Measurements from ENCODE around the gene BCR.

The BCR gene

GRCh38 chr22:23277583-23278295, 97.4 kb downstream of the BCR start:
- no peak for FAIRE-seq

- FAIRE-seq: no peak
These were observed 98.8 kb downstream of the BCR start for GRCh38 chr22:23278883-23279675.

- no peak for FAIRE-seq
These were observed 99.5 kb downstream of the BCR start for GRCh38 chr22:23279781-23280180.

GRCh38 chr22:23280356-23281052, 100.2 kb downstream of the BCR start:
- no peak for FAIRE-seq

- no peak for FAIRE-seq
These were observed 100.7 kb downstream of the BCR start for GRCh38 chr22:23281053-23281405.

GRCh38 chr22:23281406-23282088, 101.2 kb downstream of the BCR start:
- no peak for FAIRE-seq

GRCh38 chr22:23282089-23282501, 101.8 kb downstream of the BCR start:
- FAIRE-seq: no peak

- FAIRE-seq: no peak
These were observed 102.2 kb downstream of the BCR start for GRCh38 chr22:23282516-23282915.

GRCh38 chr22:23282986-23283385, 102.7 kb downstream of the BCR start:
- no peak for FAIRE-seq

GRCh38 chr22:23283591-23284503, 103.5 kb downstream of the BCR start:
- FAIRE-seq: no peak

- FAIRE-seq: no peak
These were observed 104.3 kb downstream of the BCR start for GRCh38 chr22:23284504-23285033.

- no peak for FAIRE-seq
These were observed 104.9 kb downstream of the BCR start for GRCh38 chr22:23285236-23285635.

GRCh38 chr22:23285734-23286133, 105.4 kb downstream of the BCR start:
- FAIRE-seq: no peak

GRCh38 chr22:23286296-23286695, 106.0 kb downstream of the BCR start:
- FAIRE-seq: no peak

- no peak for FAIRE-seq
These were observed 107.1 kb downstream of the BCR start for GRCh38 chr22:23287136-23288095.

GRCh38 chr22:23288301-23289129, 108.2 kb downstream of the BCR start:
- no peak for FAIRE-seq

- FAIRE-seq: no peak
These were observed 108.8 kb downstream of the BCR start for GRCh38 chr22:23289130-23289503.

- no peak for FAIRE-seq
These were observed 109.8 kb downstream of the BCR start for GRCh38 chr22:23289851-23290724.
